ENCODE results near the gene VSTM4.
A peak's percentile ranks its signal among the peaks of the same experiment; 100 is the strongest.

The VSTM4 gene

GRCh38 chr10:49056356-49056755, 59.0 kb downstream of the VSTM4 start:
- DNase-seq (ENCODE audit: low spot score): no peak

GRCh38 chr10:49055221-49055849, 60.0 kb downstream of the VSTM4 start:
- no peak for TF ChIP-seq CTCF (IDR thresholded peaks at IDR 0.05; ENCODE audit: borderline replicate concordance, control extremely low read depth, extremely low read depth, insufficient read depth, missing control alignments)
- no peak for DNase-seq (ENCODE audit: low spot score)
- in situ Hi-C loops (cut with MboI; ENCODE audit: low sequenced_read_pairs, unreplicated experiment): no loop called here

More at GRCh38 chr10:49056356-49056755, 59.0 kb downstream of the VSTM4 start:
- no peak for TF ChIP-seq CTCF (IDR thresholded peaks at IDR 0.05; ENCODE audit: borderline replicate concordance, control extremely low read depth, extremely low read depth, insufficient read depth, missing control alignments)
- in situ Hi-C loops (cut with MboI; ENCODE audit: low sequenced_read_pairs, unreplicated experiment): no loop called here

GRCh38 chr10:49054753-49055152, 60.6 kb downstream of the VSTM4 start:
- no peak for TF ChIP-seq CTCF (IDR thresholded peaks at IDR 0.05; ENCODE audit: borderline replicate concordance, control extremely low read depth, extremely low read depth, insufficient read depth, missing control alignments)
- in situ Hi-C loops (cut with MboI; ENCODE audit: low sequenced_read_pairs, unreplicated experiment): no loop called here
- no peak for DNase-seq (ENCODE audit: low spot score)

DNA sequence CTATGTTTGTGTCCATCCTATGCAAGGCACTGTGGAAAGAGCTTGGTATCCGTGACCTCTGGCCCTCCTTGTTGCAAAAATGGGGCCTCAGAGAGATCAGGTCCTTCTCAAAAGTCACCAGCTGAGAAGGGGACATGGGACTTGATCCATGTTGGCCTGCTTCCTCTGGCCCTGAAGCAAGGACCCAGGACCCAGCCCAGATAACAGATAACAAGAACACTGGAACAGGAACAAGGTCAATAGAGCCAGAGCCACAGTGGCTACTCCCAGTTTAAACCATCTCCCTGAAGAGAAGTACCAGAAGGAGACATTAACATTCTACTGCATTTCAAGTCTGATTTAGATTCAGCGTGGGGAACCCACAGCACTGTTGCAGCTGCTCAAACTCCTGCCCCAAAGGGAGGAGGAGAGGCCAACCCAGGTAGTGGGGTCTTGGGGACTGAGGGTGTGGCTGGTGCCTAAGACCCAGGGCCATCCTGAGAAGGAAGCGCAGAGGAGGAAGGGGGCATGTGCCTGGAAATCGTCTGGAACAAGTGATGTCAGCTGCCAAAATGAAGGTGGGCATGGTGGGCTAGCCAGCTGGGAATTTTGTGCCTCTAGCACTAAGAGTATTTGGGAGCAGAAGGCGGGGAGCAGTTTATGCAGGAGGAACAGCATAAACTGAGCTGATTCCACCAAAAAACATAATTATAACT, 61.2 kb downstream of the VSTM4 start:
- no peak for DNase-seq (ENCODE audit: low spot score)
- no peak for TF ChIP-seq CTCF (IDR thresholded peaks at IDR 0.05; ENCODE audit: borderline replicate concordance, control extremely low read depth, extremely low read depth, insufficient read depth, missing control alignments)
- in situ Hi-C loops (cut with MboI; ENCODE audit: low sequenced_read_pairs, unreplicated experiment): no loop called here

GRCh38 chr10:49053053-49053997, 62.0 kb downstream of the VSTM4 start:
- peak; percentile 50 for DNase-seq (ENCODE audit: low spot score)
- in situ Hi-C loops (cut with MboI; ENCODE audit: low sequenced_read_pairs, unreplicated experiment): no loop called here
- no peak for TF ChIP-seq CTCF (IDR thresholded peaks at IDR 0.05; ENCODE audit: borderline replicate concordance, control extremely low read depth, extremely low read depth, insufficient read depth, missing control alignments)

- TF ChIP-seq CTCF (IDR thresholded peaks at IDR 0.05; ENCODE audit: borderline replicate concordance, control extremely low read depth, extremely low read depth, insufficient read depth, missing control alignments): no peak
- no peak for DNase-seq (ENCODE audit: low spot score)
- in situ Hi-C loops (cut with MboI; ENCODE audit: low sequenced_read_pairs, unreplicated experiment): no loop called here
Measured at GRCh38 chr10:49052069-49052468, 63.3 kb downstream of the VSTM4 start.
